Fibroblast of pulmonary artery (primary cell): Measurements from ENCODE around the gene RPUSD1.
"Not testable (repeated sequence)": the region's sequence is repeated elsewhere in the genome, so short reads cannot be mapped to it uniquely, and the experiment has no call there.

Source experiments
- DNase-seq: peaks from one replicate; pipeline ENCODE4 v3.0.0-alpha.2; 2010; ENCODE audit warnings: low read depth
- H3K4me3 ChIP-seq: replicated peaks from 2 replicates; pipeline ENCODE4 v1.5.1; 2011; ENCODE audit warnings: low read depth, mild to moderate bottlenecking, control low read depth, low read length, moderate library complexity
- TF ChIP-seq, protein P1 (sequence below): IDR thresholded peaks from 2 replicates; pipeline ENCODE4 v1.5.1; 2011; ENCODE audit warnings: mild to moderate bottlenecking, control low read depth, low read length, inconsistent platforms; ENCODE audit errors: missing control alignments

The RPUSD1 gene

DNA sequence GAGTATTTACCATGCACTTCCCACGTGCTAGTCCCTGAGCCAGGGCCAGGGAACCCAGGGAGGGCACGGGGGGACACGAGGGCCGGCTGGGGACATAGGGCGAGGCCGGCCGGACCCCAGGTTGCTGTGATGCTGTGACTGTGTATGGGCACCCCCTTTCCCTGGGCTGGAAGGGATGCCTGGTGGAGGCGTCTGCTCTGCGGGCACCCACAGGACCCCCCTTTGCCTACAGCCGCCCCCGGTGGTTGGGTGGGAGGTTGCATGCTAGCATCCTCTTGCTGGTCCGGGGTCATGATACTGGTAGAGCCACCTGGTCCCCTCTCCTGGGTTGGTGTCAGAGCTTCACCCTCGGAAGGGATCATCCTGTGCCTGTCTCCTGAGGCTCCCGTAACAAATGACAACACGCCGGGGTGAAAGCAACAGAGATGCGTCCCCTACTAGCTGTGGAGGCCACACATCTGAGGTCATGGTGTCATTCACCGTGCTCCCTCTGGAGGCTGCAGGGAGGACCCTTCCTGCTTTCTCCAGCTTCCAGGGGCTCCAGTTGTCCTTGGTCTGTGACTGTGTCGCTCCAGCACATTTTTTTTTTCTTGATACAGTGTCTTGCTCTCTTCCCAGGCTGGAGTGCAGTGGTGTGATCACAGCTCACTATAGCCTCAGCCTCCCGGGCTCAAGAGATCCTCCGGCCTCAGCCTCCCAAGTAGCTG is 44.2 kb downstream of the RPUSD1 start:
- no peak overlapping the region for H3K4me3 ChIP-seq
- TF ChIP-seq, protein P1, sequence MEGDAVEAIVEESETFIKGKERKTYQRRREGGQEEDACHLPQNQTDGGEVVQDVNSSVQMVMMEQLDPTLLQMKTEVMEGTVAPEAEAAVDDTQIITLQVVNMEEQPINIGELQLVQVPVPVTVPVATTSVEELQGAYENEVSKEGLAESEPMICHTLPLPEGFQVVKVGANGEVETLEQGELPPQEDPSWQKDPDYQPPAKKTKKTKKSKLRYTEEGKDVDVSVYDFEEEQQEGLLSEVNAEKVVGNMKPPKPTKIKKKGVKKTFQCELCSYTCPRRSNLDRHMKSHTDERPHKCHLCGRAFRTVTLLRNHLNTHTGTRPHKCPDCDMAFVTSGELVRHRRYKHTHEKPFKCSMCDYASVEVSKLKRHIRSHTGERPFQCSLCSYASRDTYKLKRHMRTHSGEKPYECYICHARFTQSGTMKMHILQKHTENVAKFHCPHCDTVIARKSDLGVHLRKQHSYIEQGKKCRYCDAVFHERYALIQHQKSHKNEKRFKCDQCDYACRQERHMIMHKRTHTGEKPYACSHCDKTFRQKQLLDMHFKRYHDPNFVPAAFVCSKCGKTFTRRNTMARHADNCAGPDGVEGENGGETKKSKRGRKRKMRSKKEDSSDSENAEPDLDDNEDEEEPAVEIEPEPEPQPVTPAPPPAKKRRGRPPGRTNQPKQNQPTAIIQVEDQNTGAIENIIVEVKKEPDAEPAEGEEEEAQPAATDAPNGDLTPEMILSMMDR = no peak
- no peak for DNase-seq

DNA sequence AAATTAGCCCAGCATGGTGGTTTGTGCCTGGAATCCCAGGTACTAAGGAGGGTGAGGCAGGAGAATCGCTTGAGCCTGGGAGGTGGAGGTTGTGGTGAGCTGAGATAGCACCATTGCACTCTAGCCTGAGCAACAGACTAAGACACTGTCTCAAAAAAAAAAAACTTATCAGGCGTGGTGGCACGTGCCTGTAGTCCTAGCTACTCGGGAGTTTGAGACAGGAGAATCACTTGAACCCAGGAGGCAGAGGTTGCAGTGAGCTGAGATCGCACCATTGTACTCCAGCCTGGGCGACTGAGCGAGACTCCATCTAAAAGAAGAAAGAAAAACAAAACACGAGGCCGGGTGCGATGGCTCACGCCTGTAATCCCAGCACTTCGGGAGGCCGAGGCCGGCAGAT is 45.3 kb downstream of the RPUSD1 start:
- H3K4me3 ChIP-seq, DNase-seq: not testable (repeated sequence)

DNA sequence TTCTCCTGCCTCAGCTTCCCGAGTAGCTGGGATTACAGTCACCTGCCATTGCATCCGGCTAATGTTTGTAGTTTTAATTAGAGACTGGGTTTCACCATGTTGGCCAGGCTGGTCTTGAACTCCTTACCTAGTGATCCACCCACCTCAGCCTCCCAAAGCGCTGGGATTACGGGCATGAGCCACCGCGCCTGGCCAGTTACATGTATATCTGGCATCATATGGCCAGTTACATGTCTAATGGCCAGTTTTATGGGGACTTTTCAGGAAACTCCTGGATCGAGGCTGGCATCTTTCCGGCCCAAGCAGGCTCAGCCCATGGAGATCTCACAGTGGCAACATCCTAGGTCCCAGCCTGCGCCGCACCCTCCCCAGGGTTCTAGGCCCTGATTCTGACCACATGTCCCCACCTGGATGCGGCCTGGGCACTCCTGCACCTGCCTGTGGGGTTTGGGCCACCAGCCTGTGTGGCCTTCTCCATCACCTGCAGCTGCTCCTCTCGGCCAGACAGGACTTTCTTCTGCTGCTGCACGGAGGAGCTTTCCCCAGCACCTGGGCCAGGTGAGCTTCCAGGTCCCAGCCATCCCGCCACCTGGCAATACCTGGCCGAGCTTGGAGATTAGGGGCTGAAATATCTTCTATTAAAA is 46.1 kb downstream of the RPUSD1 start:
- TF ChIP-seq, protein P1 = no peak
- DNase-seq = no peak
- no peak overlapping the region for H3K4me3 ChIP-seq

DNA sequence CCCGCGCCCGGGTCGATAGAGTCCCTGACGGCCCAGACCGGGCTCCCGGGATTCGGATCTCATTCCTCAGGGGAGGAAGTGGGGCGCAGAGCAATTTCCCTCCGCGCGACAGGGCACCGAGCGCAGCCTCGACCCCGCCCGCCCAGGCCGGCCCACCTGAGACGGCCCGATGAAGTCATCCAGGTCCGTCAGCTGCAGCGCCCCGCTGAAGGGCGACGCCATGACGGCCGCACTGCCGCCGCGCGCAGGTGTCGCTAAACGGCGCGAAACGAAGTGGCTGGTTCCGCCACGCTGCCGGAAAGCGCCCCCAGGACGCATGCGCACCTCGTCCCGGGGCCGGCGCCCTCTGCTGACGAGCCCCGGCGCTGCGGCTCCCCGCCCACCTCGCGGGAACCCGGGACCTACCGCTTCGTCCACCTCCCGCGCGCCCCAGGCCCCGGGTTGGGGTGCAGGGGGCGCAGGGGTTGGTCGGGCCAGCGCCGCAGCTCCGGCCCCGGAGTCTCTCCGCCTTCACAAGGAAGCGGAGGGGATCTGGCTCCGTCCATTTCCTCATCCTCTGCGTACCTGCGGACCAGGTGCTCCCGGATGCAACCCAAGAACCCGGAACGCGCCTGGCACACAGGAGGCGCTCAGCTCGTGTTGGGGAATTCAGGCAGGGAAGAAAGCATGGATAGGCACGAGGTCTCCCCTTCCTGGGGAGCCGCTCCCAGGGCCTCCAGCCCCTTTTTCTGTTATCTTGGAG is 47.2 kb downstream of the RPUSD1 start, which contains the start of gene CIAO3:
Gene CIAO3 (minus strand): TSS at position 234 of the 742 bp plus-strand sequence. CDS start 12 bp downstream, at position 222.
- peak within 1 kb of the TSS; percentile 84 for H3K4me3 ChIP-seq
- TF ChIP-seq, protein P1 = peak; percentile 35
- peak; percentile 91 for DNase-seq

DNA sequence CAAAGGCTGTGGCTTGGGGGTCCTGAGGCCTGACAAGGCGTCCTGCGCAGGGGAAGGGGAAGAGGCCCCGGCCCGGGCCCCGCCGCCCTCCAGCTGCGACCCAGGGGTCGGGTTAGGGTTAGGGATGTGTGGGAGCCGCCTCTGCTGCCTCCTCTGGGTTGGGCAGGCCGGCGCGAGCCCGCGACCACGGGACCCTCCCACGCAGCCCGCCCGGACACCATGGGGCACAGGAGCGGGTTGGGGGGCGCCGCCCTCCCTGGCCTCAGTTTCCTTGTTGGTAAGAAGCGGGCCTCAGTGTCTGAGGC is 47.8 kb downstream of the RPUSD1 start:
- peak overlapping the region; percentile 84 for H3K4me3 ChIP-seq
- TF ChIP-seq, protein P1 = no peak
- no peak for DNase-seq

DNA sequence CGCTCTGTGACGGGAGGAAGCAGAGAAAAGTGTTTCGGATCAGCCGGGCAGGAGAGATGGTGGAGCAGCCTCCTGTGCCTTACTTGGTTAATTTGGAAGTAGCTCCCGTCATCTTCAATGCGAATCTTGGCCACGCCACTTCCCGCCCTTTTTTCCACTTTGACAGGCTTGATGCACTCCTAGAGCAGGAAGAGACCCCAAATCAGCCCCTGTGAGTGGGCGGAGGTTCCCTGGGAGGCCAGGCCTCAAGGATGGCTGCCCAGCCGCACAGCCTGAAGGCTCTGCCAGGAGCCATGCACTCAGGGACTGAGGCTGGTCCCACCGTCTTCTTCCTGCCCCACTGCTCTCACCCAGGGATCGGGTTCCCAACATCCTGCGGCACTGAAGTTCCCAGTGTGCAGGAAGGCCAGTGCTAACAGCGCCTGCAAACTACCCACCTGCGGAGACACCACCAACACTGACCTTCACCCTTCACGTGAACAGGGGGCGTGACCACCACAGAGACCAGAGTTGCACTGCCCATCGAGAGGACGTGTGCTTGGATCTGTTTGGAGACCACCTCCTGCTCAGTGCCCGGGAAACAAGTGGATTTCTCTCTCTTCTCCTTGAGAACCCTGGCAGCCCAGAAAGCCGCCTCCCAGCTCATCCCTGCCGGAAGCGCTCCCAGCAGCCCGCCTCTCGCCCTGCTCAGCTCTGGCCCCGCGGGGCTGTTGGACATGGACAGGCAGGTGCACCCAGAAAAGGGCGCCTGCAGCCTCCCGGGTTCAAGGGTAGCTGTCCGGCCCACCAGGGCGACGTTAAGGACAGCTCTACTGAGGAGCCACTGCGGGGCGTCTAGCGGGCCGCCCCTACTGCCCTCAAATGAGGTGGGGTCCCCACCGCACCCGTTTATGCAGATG is 48.4 kb downstream of the RPUSD1 start:
- TF ChIP-seq, protein P1 = no peak
- no peak for DNase-seq
- H3K4me3 ChIP-seq = peak overlapping the region; percentile 84
